ENCODE results near the gene PUDP.

PUDP gene

GRCh38 chrX:7146703-7147412, 1.1 kb downstream of the PUDP start:
- DNase-seq = no peak

- DNase-seq = no peak
These were observed 1.8 kb downstream of the PUDP start for GRCh38 chrX:7146020-7146702.

DNA sequence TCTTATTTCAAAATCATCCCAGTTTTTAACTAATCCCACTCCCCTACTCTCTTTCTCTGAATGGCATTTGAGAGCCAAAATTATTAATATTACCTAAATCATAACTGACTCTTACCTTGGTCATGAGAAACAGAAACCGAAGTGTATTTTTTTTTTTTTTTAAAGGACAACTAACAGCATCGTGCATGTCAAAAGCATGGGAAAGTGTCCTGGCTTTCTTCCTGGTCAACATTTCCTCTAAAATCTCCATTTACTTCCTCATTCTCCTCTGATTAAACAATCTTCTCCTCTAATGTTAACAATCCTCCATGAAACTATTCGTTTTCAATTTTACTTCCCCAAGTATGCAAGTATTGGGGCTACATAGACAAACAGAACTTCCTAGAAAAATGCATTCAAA, 2.5 kb downstream of the PUDP start:
- DNase-seq = no peak

GRCh38 chrX:7143941-7144525, 3.9 kb downstream of the PUDP start:
- DNase-seq = no peak

- DNase-seq = no peak
These were observed 4.9 kb downstream of the PUDP start for GRCh38 chrX:7143076-7143475.

GRCh38 chrX:7139202-7140081, 8.5 kb downstream of the PUDP start:
- DNase-seq = no peak

DNA sequence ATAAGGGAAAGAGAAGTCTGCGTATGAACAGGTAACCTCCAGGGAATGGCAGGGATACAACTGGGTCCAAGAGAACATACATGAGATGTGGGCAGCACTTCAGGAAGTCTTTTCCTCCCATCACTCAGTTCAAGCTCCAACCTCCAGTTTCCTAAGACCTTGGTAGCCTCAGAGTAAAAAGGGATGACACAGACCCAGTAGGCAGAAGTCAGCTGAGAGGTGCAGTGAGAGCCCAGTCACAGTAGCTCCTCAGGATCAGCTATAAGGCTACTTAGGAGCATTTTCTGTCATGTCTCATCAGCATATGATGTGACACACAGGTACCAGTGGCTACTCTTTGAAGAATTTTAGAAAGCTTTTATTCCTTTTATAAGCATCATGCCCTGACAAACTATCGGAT, 13.0 kb downstream of the PUDP start:
- DNase-seq = no peak

DNA sequence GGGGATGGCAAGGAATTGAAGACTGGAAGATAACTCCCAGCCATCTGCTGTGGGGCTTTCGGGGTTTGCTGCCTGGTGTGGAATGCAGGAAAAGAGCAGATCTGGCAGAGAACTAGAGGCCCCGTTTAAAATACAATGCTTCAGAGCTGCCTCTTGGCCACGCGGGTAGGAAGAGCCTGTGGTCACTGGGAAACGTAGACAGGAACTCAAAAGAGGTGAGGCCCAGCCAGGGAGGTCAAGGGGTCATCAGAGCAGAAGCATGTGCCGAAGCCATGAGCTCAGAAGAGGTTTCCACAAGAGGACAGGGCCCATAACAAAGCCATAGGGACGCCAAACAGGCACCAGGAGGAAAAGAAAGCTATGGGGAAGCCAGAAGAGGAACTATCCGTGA, 14.9 kb downstream of the PUDP start:
- no peak for DNase-seq

DNA sequence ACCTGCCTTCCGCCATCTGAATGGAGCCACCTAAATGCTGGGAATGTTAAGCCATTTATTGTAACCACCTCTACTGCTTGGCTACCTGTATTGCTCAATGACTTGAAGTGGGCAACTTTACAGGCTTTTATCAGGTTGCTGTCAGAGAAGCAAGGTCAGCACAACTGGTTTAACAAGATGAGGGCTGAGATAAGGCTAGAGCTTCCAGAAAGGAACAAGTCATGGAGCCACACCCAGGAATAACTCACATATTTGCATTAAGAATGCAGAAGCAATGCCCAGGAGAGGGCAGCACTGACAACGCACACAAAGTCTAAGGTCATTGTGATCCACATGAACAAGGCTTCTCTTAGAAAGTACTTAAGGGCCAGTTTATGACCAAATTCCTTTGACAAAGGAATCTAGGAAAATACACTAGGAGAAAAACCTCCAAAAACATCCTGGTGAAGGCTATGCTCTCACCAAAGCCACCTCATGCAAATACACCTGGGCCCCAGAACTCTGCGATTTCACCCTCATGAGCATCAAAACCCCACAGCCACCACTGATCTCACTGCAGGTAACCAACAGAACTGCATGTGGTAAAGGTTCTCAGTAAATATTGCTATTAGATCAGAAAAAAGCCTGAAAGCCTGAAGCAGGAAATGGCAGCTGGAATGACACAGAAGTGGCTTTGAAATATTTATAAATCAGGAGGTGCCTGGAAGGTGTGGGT, 15.5 kb downstream of the PUDP start:
- DNase-seq = peak; percentile 5

DNA sequence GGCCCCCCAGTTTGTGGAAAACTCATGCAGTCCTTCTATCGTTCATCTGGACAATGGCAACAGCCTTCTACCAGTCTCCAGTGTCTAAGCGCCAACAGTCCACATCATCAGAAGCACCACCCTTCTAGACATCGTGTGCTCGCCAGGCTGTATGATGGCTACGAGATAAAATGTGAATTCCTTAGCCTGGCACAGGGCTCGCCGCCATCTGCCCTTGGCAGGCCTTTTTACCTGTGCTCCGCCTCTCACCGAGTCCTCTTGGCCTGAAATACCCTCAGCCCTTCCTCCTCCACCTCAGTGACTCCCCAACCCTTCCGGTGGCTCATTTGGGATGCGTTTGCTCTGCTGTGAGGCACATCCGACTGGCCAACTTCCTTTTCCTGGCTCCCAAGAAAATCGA, 16.3 kb downstream of the PUDP start:
- no peak for DNase-seq

DNA sequence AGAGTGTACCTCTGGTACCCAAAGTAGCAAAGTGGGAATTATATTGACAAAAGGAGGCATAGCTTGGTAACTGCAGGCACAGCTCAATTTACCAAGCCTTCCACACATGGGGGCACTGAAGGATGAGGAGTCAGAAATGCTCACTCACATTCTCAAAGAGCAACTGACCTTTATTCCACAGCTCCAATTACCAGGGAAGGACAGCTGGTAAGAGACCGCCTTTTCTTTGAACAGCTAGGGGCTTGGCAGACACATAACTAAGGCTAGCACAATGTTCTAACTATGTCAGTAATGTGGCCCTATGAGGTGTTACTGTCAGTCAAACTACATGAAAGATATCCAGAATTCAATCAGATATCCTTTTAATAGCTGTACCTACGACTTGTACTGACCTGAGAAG, 20.9 kb downstream of the PUDP start:
- DNase-seq = no peak

DNA sequence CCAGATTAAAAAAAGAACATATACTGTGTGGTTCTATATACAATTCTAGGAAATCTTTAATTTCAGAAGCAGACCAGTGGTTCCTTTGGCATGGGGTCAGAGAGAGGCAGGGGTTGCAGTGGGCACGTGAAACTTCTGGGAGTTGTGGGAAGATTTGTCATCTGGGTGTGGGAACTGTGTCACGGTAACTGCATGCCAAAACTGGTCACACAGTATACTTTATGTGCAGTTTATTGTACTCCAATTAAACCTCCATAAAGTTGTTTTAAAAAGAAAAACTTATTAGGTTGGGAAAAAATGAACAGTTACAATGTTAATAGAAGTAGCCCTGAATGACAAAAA, 27.1 kb downstream of the PUDP start:
- no peak for DNase-seq

- peak; percentile 15 for DNase-seq
These were observed 27.7 kb downstream of the PUDP start for GRCh38 chrX:7119950-7120877.

GRCh38 chrX:7117587-7117986, 30.4 kb downstream of the PUDP start:
- DNase-seq = no peak

DNA sequence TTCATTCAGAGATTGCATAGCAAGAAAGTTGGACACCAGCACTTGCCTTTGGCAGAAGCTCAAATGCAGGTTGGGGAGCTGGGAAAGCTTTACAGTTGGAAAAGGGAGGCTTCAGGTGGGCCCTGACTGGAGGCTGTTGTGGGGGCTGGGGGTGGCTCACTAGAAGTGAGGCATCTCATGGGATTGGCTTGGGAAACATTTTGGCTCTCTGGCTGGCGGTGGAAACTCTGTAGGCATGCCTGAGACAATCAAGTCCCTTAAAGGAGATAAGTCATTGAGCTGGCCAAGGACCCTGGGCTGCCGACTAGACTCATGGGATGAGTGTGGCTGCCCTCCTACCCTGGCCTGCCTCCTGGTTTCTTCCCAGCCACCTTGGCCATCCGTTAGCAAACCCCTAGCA, 31.9 kb downstream of the PUDP start:
- no peak for DNase-seq

GRCh38 chrX:7115557-7115956, 32.4 kb downstream of the PUDP start:
- no peak for DNase-seq

- DNase-seq = peak; percentile 8
These were observed 35.9 kb downstream of the PUDP start for GRCh38 chrX:7112071-7112470.

DNA sequence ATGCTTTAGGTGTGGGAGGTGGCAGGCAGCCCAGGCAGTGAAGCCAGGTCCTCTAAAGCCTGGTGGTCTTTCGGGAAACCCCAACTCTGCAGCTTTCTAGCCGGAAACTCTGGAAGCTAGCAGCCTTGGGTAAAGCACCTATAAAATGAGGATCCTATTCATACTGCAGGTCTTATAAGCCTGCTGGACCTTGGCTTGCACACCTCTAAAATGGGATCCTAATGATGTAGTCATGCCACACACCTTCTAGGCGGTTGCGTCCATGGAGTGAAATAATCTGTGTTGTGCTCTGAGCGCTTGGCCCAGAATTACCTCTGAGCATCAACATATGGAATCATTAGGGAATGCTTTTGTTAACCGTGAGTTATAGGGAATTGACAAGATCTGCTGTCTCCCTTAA, 36.4 kb downstream of the PUDP start:
- DNase-seq = no peak

- DNase-seq = no peak
These were observed 37.1 kb downstream of the PUDP start for GRCh38 chrX:7110821-7111276.

DNA sequence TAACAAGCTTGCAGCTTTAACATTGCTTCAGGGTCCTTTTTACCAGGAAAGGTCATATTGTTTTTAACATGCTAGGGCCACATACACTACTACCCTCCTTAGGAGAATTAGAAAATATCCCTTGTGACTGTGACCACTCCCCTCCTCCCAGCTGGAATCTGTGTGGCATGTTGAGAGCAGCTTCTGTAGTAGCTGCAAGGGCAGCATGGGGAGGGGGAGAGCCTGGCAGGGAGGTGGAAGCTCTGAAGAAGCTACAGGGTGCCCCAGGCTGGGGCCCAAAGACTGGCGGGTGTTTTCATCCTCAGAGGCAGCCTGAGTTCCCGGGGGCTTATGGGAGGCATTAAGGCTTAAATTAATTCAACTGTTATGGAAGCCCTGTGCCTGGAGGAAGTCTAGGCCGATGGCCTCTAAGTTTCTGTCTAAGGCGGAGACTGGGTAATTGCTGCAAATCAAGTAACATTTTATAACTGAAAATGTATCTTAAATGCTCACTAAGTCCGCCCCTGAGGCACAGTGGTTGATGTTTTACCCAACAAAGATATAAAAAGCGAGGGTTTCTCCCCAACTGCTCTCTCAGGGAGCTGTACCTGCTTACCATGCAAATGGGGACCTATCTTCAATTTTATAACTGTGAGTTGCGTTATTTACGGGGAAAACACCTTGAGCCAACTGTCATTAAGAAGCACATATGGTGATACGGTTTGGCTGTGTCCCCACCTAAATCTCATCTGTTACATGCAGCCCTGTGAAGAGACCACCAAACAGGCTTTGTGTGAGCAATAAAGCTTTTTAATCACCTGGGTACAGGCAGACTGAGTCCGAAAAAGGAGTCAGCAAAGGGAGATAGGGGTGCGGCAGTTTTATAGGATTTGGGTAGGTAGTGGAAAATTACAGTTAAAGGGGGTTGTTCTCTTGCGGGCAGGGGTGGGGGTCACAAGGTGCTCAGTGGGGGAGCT, 37.8 kb downstream of the PUDP start:
- DNase-seq = no peak

Measured in NCI-H774 (cell line).